Astrocyte of the hippocampus (primary cell): Measurements from ENCODE around the gene NRROS.
A peak's percentile ranks its signal among the peaks of the same experiment; 100 is the strongest.

Experiments
- DNase-seq: peaks from one replicate; pipeline ENCODE4 v3.0.0; 2011; ENCODE audit warnings: low read depth, low spot score

Gene NRROS

DNA sequence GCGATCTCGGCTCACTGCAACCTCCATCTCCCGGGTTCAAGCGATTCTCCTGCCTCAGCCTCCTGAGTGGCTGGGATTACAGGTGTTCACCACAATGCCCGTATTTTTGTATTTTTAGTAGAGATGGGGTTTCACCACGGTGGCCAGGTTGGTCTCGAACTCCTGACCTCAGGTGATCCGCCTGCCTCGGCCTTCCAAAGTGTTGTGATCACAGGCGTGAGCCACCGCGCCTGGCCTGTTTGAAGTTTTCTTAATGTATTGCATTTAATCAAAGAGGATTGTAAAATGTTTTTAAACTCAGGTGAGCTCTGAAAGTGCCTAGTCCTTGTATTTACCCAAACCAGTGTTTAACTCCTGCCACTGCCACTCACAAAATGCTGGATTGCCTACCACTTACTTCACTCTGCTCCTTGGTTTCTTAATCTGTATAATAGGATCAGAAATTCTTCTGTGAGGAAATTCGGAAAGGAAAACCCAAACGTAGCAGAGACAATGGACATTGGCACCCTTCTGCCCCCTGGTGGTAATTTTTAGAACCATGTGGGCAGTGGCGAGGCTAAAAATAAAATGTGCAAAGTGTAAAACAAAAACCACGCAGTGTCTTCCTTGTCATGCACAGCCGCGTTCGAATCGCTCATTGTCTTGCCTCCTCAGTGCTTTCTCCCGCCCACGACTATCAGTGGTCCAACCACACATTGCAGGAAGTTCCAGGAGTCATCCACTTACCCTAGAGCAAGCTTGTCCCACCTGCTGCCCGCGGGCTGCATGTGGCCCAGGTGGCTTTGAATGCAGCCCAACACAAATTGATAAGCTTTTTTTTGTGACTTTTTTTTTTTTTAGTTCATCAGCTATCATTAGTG is 45.3 kb downstream of the NRROS start:
- DNase-seq: peak; percentile 71

GRCh38 chr3:196686436-196686835 is 46.9 kb downstream of the NRROS start:
- DNase-seq: no peak

DNA sequence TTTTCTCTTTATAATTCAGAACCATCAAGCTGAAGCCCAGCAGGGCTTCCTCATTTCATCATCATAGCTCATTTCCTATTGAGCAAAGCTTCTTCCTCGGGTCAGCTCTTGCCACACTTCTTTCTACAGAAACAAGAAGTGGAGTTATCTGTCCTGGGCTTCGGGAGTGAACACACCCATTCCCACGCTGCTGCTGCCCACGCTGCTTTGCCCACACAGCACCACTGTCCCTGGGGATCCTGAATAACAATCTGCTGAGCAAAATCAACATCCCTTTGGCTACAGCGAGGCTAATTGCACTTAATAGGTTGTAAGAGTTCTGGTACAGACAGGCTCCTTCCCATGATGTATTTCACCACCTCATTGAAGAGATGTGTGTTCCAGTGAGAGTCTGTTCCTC is 48.9 kb downstream of the NRROS start:
- no peak for DNase-seq

GRCh38 chr3:196689941-196690660 is 50.6 kb downstream of the NRROS start:
- DNase-seq: no peak

- no peak for DNase-seq
Measured at GRCh38 chr3:196691386-196691785, 51.9 kb downstream of the NRROS start.

GRCh38 chr3:196694202-196694638 is 54.7 kb downstream of the NRROS start:
- DNase-seq: no peak

DNA sequence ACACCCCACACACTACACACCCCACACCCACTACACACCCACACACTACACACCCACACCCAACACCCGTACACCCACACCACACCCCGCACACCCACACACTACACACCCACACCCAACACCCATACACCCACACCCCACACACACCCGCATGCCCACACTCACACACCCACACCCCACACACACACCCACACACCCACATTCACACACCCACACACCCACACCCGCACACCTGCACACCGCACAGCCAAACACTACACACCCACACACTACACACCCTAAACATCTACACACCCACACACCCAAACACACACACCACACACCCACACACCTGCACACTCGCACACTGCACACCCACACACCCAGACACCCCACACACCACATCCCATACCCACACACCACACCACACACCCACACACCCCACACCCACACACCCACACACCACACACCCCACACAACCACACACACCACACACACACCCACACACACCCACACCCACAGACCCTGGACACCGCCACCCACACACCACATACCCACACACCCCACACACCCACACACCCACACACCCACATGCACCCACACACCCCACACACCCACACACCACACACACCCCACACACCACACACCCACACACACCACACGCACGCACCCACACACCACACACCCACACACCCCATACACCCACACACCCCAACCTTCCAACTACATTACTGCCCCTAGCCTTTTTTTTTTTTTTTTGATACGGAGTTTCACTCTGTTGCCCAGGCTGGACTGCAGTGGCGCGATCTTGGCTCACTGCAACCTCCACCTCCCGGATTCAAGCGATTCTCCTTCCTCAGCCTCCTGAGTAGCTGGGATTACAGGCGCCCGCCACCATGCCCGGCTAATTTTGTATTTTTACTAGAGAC is 55.7 kb downstream of the NRROS start:
- DNase-seq: no peak

GRCh38 chr3:196695849-196696226 is 56.3 kb downstream of the NRROS start:
- no peak for DNase-seq

DNA sequence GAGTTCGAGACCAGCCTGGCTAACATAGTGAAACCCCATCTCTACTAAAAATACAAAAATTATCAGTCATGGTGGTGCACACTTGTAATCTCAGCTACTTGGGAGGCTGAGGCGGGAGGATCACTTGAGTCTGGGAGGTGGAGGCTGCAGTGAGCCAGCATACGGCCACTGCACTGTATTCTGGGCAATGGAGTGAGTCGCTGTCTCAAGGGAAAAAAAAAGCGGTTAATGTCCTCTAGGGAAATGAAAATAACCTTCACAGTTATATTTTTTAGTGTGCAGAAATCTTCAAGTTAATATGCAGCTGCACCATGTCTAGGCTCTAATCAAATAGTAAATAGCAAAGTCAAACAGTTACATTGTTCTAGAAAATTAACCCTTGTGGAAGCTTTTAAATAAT is 57.8 kb downstream of the NRROS start:
- DNase-seq: no peak

GRCh38 chr3:196699749-196700148 is 60.3 kb downstream of the NRROS start:
- DNase-seq: peak; percentile 5

DNA sequence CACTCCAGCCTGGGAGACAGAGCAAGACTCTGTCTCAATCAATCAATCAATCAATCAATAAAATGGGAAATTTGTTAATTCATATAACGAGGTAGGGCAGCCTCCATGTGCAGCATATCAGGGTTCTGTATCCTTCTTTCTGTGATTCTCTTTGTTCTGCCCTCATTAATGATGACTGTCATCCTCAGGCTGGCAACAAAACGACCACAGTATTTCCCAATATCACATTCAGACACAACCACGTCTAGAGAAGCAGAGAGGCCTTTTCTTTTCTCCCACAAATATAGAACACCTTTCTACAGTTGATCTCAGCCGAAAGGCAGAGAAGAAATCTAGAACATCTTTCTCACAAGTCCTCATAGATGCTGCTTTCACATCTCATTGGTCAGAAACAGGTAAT is 61.3 kb downstream of the NRROS start:
- no peak for DNase-seq

DNA sequence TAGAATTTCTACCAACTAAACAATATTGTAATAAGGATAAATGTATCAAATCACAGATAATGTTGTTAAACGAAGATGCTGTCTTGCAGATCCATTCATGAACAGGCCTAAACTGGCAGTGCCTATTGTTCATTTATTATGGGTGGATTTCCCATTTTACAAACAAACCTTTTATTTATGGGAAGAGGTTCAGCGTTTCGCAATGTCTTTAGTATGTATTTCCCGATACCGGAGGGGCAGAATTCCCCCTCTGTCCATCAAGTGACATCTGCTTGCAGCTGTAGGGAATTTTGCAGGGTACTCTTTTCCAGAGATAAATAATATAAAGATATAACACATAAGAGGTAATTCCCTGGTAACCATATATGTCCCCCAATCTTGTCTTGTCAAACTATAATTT is 66.8 kb downstream of the NRROS start:
- DNase-seq: no peak

- DNase-seq: no peak
Measured at GRCh38 chr3:196706731-196707130, 67.2 kb downstream of the NRROS start.

- no peak for DNase-seq
Measured at GRCh38 chr3:196707566-196707965, 68.1 kb downstream of the NRROS start.

DNA sequence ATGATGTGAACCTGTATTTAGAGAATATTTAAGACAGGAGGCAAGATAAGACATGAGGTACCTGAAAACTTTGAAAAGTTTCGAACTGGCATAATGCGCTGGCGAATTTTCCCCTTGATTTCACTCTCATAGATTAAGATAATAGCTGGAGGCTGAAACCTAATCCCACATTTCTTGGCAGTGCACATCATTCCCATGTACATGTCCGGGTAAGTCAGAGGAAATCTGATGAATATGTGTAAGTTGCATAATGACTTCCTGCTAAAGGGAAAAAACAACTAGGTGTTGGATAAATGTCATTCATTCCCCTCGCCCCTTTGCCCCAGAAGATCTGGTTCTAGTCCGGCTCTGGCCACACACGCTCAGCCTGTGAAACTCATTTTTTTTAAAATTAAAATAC is 69.0 kb downstream of the NRROS start:
- peak; percentile 33 for DNase-seq
